Measurements from ENCODE around the gene PRR19. TPM values are rescaled to one million over a fixed set of nuclear protein-coding genes. Genes with fewer than 3 reads are reported as not detected.

Gene PRR19, protein sequence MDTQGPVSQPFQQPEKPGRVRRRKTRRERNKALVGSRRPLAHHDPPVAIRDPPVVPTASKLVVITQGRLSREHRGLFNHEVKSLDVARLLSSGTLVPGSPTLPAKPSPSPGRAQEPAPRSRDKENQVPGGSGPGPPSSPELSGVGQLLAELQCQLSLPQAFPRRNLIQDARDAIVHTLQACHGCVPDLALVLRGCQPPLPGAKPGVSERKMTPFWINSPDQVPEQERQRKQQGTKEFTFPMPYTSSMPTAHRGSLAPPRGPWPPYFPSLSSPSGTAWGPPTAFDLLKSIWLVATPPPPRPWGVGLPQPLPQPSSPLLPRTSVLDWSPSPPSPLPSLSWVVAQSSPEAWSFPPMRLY
- total RNA-seq (2013; cell fraction: nucleolus; rRNA removed): 0.19 TPM in 1 of 2 replicates, not detected in the other
- total RNA-seq (2014; rRNA removed): 0.73 and 0.82 TPM in 2 replicates
- 0.18 and 0.31 TPM in 2 replicates for total RNA-seq (2014; rRNA removed; fragmentation: Illumina TruSeq; extraction: Trizol)
- 0.80 and 1.4 TPM in 2 replicates for total RNA-seq (2021)
- polyA plus RNA-seq (2011; ENCODE audit: low read depth): 0.29 TPM
- 0.15 TPM in 1 of 2 replicates, not detected in the other for polyA plus RNA-seq (2011; rRNA removed)
- polyA plus RNA-seq (2011; cell fraction: cytosol; rRNA removed): 0.50 and 0.55 TPM in 2 replicates
- polyA plus RNA-seq (2011; cell fraction: nucleus; rRNA removed): 0.38 and 0.43 TPM in 2 replicates
- polyA plus RNA-seq (2012): 0.38 and 0.49 TPM in 2 replicates
- polyA plus RNA-seq (2014; fragmentation: Illumina TruSeq; extraction: Trizol): 0.11 and 0.43 TPM in 2 replicates
- polyA plus RNA-seq (2014; fragmentation: Nextera tagmentation; extraction: Ambion mirVana): under 1 TPM in 1 of 2 experiments, not detected in 1; 0.09 TPM
- polyA plus RNA-seq (2014; rRNA removed): 0.81 and 1.7 TPM in 2 replicates
- polyA plus RNA-seq (2016; fragmentation: Nextera tagmentation; extraction: Ambion mirVana): 1 to 10 TPM; 1.1 to 1.7 TPM
- 0.21 and 0.37 TPM in 2 replicates for polyA minus RNA-seq (2011; rRNA and poly(A)+ RNA removed)
- not detected in 2 replicates for polyA minus RNA-seq (2011; cell fraction: cytosol; rRNA and poly(A)+ RNA removed)
- polyA minus RNA-seq (2011; cell fraction: nucleus; rRNA and poly(A)+ RNA removed): not detected in 2 replicates
- Bru-seq, nascent RNA: percentile 24 among the genes with signal in this experiment
- BruChase-seq, experiment 1, labeled RNA remaining after a 6-hour chase: percentile 29 among the genes with signal in this experiment
- BruChase-seq, experiment 2, labeled RNA remaining after a 2-hour chase: percentile 26 among the genes with signal in this experiment
- long read RNA-seq, experiment 1, partial matches to known transcripts: 0 of 1 reads
- long read RNA-seq, experiment 1, other reads (novel, unspliced or antisense): 0 of 1 reads
- long read RNA-seq, experiment 2: 0 reads

DNA sequence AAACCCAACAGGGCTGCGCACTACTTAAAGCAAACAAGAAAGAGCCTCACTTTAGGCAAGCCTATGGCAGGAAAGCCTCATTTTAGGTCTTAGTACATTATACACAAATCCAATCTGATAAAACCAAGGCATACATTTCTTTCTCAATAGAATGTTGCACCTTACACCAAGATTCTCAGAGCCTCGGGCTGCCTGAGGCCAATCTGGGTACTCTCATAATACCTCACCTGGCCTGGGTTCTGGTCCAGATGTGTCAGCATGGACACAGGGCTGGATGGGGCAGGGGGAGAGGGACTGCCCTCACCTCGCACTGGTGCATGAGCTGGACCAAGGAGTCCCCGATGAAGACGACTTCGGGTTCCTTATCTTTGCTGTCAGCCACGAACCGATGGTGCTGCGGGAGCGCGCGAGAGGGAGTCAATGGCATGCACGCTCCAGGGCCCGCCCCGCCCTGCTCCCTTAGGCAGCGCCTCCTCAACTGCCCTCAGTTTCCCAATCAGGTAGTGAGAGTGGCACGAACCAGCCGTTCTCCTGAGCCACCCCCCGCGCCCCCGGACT is at the start of gene PRR19:
PRR19 (plus strand) TSS at position 487 of the 558 bp plus-strand sequence. CDS start 7,453 bp downstream, outside the sequence.
- no peaks in the 10 kb centered on the region for H3K9me3 ChIP-seq (replicated peaks; ENCODE audit: control insufficient read depth, insufficient read depth, low read length)
- H2AFZ ChIP-seq (ENCODE audit: control insufficient read depth, low read depth, low read length): peak within 1 kb of the TSS; percentile 98
- BruUV-seq (replicated peaks): TSS peak; percentile 84
- ATAC-seq (peak; percentile 59), DNase-seq (ENCODE audit: low read depth, low spot score) (no peak), FAIRE-seq (no peak)
- ChIA-PET CTCF (interaction anchor here (1.4 to 1.7 kb wide), 2 partner anchors 169 to 193 kb away, joined by 6 read pairs; partner anchors contain the start of gene POU2F2), POLR2A (interaction anchor here (1.0 kb wide), 1 partner anchor 82 kb away, joined by 5 read pairs; the partner anchor contains the start of gene ZNF526), SMC1A (ENCODE audit: uncharacterized antibody, unreplicated experiment) (interaction anchor here (1.0 to 1.3 kb wide), 2 partner anchors 22 to 59 kb away, joined by 3 to 4 read pairs; partner anchors contain the start of gene GSK3A), RAD21 (ENCODE audit: unreplicated experiment) (interaction anchor here (0.9 to 1.2 kb wide), 4 partner anchors 20 to 173 kb away, joined by 3 to 4 read pairs (median 4); no protein-coding TSS in a partner anchor)
- in situ Hi-C loops (cut with MboI) (no loop called here), intact Hi-C loops (cut with micrococcal nuclease; ENCODE audit: unreplicated experiment) (no loop called here)
- no peaks in the 10 kb centered on the region for H3K27me3 ChIP-seq (replicated peaks in 1 of 2; ENCODE audit: control insufficient read depth in 2 of 2, insufficient read depth in 2 of 2, low read length in 1 of 2)
- H3K79me2 ChIP-seq (ENCODE audit: control insufficient read depth, insufficient read depth, low read length): no peaks in the 10 kb centered on the region; the same call in 1 of the 2 replicates
- TF ChIP-seq NFXL1 (IDR thresholded peaks at IDR 0.05; ENCODE audit: borderline replicate concordance) (no peak), TAF1 (IDR thresholded peaks at IDR 0.05; ENCODE audit: borderline replicate concordance, low read depth, low read length) (no peak), ZNF622 (IDR thresholded peaks at IDR 0.05) (no peak), NR2C2 (IDR thresholded peaks at IDR 0.05; ENCODE audit: borderline replicate concordance, control insufficient read depth, insufficient read length, low read depth) (no peak)
- H3K4me2 ChIP-seq (ENCODE audit: control insufficient read depth, insufficient read depth): peak within 1 kb of the TSS; percentile 96
- H3K27ac ChIP-seq (ENCODE audit: control insufficient read depth, insufficient read depth): peak within 1 kb of the TSS; percentile 61
- 0 out of 4 replicates have a peak, but pooled peaks cover 0 to under 1% of the 10 kb centered on the region in 2 experiments for H3K36me3 ChIP-seq (ENCODE audit: control insufficient read depth in 2 of 2, insufficient read depth in 2 of 2, low read length in 1 of 2)
- H3K4me3 ChIP-seq: peak within 1 kb of the TSS; percentile 71
- H3K9ac ChIP-seq (ENCODE audit: control insufficient read depth, insufficient read depth, low read length): peak within 1 kb of the TSS; percentile 75
- no peaks in the 10 kb centered on the region for H4K20me1 ChIP-seq (ENCODE audit: control insufficient read depth, insufficient read depth)
- 5% methylated on average over 21 of the region's 21 CpGs for WGBS (ENCODE audit: insufficient coverage, insufficient replicate concordance, low lambda C conversion rate, missing lambda C conversion rate)
- H3K4me1 ChIP-seq (ENCODE audit: control insufficient read depth, insufficient read depth, low read length): peaks cover 7% of the 10 kb centered on the region

All from GM12878 (cell line).